ENCODE data around the gene GRAMD1C.

DNA sequence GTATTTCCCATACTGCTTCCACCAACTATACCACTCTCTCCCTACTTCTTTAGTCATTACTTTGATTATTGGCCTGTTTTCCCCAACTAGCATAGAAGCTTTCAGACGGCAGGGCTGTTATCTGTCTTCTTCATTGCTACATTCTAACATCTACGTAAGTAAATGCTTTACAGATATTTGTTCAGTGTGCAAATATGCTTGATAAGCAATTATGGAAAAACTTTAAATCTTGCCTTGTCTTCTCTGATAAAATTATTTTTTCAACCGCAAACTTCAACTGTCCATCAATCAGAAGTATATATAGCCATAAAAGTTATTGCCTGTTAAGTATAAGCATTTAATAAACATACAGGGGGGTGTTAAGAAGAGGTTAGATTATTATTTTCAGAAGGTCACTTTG lies 145.0 kb downstream of the GRAMD1C start:
- TF ChIP-seq, protein P1, sequence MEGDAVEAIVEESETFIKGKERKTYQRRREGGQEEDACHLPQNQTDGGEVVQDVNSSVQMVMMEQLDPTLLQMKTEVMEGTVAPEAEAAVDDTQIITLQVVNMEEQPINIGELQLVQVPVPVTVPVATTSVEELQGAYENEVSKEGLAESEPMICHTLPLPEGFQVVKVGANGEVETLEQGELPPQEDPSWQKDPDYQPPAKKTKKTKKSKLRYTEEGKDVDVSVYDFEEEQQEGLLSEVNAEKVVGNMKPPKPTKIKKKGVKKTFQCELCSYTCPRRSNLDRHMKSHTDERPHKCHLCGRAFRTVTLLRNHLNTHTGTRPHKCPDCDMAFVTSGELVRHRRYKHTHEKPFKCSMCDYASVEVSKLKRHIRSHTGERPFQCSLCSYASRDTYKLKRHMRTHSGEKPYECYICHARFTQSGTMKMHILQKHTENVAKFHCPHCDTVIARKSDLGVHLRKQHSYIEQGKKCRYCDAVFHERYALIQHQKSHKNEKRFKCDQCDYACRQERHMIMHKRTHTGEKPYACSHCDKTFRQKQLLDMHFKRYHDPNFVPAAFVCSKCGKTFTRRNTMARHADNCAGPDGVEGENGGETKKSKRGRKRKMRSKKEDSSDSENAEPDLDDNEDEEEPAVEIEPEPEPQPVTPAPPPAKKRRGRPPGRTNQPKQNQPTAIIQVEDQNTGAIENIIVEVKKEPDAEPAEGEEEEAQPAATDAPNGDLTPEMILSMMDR (IDR thresholded peaks at IDR 0.05; ENCODE audit: borderline replicate concordance, extremely low read depth, low read length, poor library complexity, severe bottlenecking), result no peak
- TF ChIP-seq EZH2 (IDR thresholded peaks at IDR 0.05; ENCODE audit: borderline replicate concordance, low read depth, low read length, severe bottlenecking), result no peak
